Colonic mucosa (tissue), 4 donors: ENCODE measurements around the gene CEP76. TPM values are rescaled to one million over a fixed set of nuclear protein-coding genes. Genes with fewer than 3 reads are reported as not detected.
"Not testable (repeated sequence)": the region's sequence is repeated elsewhere in the genome, so short reads cannot be mapped to it uniquely, and the experiment has no call there.

Experiments
- DNase-seq: peaks from one replicate; pipeline ENCODE4 v3.0.0-alpha.2; 2020
- H3K27ac ChIP-seq: fragments of 200-600 bp; one replicate; pipeline ENCODE4 v1.8.0; 2021
- H3K27me3 ChIP-seq: fragments of 200-600 bp; one replicate; pipeline ENCODE4 v1.8.0; 2021
- H3K36me3 ChIP-seq: fragments of 200-600 bp; one replicate; pipeline ENCODE4 v1.8.0; 2021
- H3K4me1 ChIP-seq: fragments of 200-600 bp; one replicate; pipeline ENCODE4 v1.8.0; 2021; ENCODE audit warnings: mild to moderate bottlenecking
- H3K4me3 ChIP-seq: fragments of 200-600 bp; one replicate; pipeline ENCODE4 v1.8.0; 2021
- H3K9ac ChIP-seq, 2 donors: one replicate each; pipeline ENCODE4 v1.7.0; 2013; ENCODE audit warnings: control low read depth in 2 of 2, low read depth in 2 of 2, low read length in 2 of 2
- H3K9me3 ChIP-seq: fragments of 200-600 bp; one replicate; pipeline ENCODE4 v1.8.0; 2021
- intact Hi-C: fragments of 100-400 bp; cut with DNase I; formaldehyde crosslinking; loops from one replicate; pipeline ENCODE4 v1.14.1; 2022
- total RNA-seq, 2 donors: library from RNA; stranded (reverse); fragmentation: NEBNext Ultra II Directional in 1 of 2; extraction: Animal tissue kit (Norgen Biotek cat#: 25700) in 1 of 2; gene quantifications; one replicate each; pipeline ENCODE4 v1.2.1, GENCODE V29; 2021
- TF ChIP-seq, protein P1 (sequence below): fragments of 200-600 bp; IDR thresholded peaks from one replicate; pipeline ENCODE4 v1.8.0; 2022; ENCODE audit warnings: antibody characterized with exemption, mild to moderate bottlenecking
- donor health status: healthy.
- donor health status: DM: no; HTN: no; CAD: no.
- donor health status: DM: no; HTN: no; CAD: no.

The CEP76 gene
- total RNA-seq, 2 donors from 2014 or later: 4.7 to 10.7 TPM

GRCh38 chr18:12630136-12630535, 72.4 kb downstream of the CEP76 start:
- no peak overlapping the region for H3K4me3 ChIP-seq
- no peaks in the 10 kb centered on the region for H3K9me3 ChIP-seq
- H3K4me1 ChIP-seq: no peaks in the 10 kb centered on the region
- TF ChIP-seq, protein P1, sequence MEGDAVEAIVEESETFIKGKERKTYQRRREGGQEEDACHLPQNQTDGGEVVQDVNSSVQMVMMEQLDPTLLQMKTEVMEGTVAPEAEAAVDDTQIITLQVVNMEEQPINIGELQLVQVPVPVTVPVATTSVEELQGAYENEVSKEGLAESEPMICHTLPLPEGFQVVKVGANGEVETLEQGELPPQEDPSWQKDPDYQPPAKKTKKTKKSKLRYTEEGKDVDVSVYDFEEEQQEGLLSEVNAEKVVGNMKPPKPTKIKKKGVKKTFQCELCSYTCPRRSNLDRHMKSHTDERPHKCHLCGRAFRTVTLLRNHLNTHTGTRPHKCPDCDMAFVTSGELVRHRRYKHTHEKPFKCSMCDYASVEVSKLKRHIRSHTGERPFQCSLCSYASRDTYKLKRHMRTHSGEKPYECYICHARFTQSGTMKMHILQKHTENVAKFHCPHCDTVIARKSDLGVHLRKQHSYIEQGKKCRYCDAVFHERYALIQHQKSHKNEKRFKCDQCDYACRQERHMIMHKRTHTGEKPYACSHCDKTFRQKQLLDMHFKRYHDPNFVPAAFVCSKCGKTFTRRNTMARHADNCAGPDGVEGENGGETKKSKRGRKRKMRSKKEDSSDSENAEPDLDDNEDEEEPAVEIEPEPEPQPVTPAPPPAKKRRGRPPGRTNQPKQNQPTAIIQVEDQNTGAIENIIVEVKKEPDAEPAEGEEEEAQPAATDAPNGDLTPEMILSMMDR: no peak
- H3K36me3 ChIP-seq: no peaks in the 10 kb centered on the region
- intact Hi-C loops: no loop called here
- H3K27ac ChIP-seq: no peak overlapping the region
- DNase-seq: no peak
- no peaks in the 10 kb centered on the region for H3K27me3 ChIP-seq
- H3K9ac ChIP-seq: no peak overlapping the region

- H3K27ac ChIP-seq: no peak overlapping the region
- no peak overlapping the region for H3K4me3 ChIP-seq
- intact Hi-C loops: no loop called here
- DNase-seq: no peak
- H3K27me3 ChIP-seq: no peaks in the 10 kb centered on the region
- no peaks in the 10 kb centered on the region for H3K9me3 ChIP-seq
- no peaks in the 10 kb centered on the region for H3K36me3 ChIP-seq
- TF ChIP-seq, protein P1: no peak
- H3K4me1 ChIP-seq: no peaks in the 10 kb centered on the region
- no peak overlapping the region for H3K9ac ChIP-seq
These were observed 73.5 kb downstream of the CEP76 start for GRCh38 chr18:12628706-12629702.

- H3K36me3 ChIP-seq, H3K27ac ChIP-seq, H3K27me3 ChIP-seq, H3K4me1 ChIP-seq, H3K4me3 ChIP-seq, DNase-seq, H3K9ac ChIP-seq, H3K9me3 ChIP-seq, intact Hi-C loops: not testable (repeated sequence)
These were observed 75.3 kb downstream of the CEP76 start for GRCh38 chr18:12627199-12627598.

DNA sequence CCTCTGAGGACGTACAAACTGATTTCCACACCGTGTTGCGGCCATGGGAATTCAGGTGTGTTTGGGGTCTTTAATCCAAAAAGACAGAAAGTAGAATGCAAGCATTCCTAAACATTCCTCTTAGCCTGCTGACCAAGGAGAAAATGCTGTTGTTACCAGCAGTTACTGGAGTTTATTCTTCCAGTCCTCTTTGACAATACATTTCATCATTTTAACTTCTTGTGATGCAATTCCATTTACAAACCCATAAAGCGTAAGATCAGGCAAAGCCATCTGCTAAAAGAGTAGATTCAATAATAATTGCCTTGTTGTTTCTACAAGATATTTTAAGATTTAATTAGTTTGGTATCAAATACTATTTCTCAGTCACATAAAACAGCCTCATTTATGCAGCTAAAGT, 77.3 kb downstream of the CEP76 start:
- TF ChIP-seq, protein P1: no peak
- H3K27ac ChIP-seq: no peak overlapping the region
- no peak overlapping the region for H3K9ac ChIP-seq
- intact Hi-C loops: no loop called here
- H3K36me3 ChIP-seq: no peaks in the 10 kb centered on the region
- no peaks in the 10 kb centered on the region for H3K9me3 ChIP-seq
- H3K4me1 ChIP-seq: no peaks in the 10 kb centered on the region
- no peaks in the 10 kb centered on the region for H3K27me3 ChIP-seq
- H3K4me3 ChIP-seq: no peak overlapping the region
- no peak for DNase-seq

Other genes with a start within 250 kb of the CEP76 start
- gene SPIRE1, start 44.6 kb downstream of the CEP76 start, total RNA-seq: 1 to 10 TPM; 2.7 to 9.0 TPM
- gene PSMG2, start 319 bp upstream of the CEP76 start, total RNA-seq: 10 to 100 TPM; 75.4 to 87.3 TPM
- gene PTPN2, start 181.5 kb upstream of the CEP76 start, total RNA-seq: 10 to 100 TPM; 32.2 to 34.3 TPM
- gene SEH1L, start 245.3 kb upstream of the CEP76 start, total RNA-seq: 10 to 100 TPM; 35.1 to 55.6 TPM